Panc1 (cell line): Measurements from ENCODE around the gene AIFM1.

ENCODE experiments used
- POLR2AphosphoS5 ChIP-seq: IDR thresholded peaks from 2 replicates; pipeline ENCODE4 v1.6.1; 2012; ENCODE audit warnings: mild to moderate bottlenecking, low read depth, low read length, moderate library complexity
- SIN3A ChIP-seq: IDR thresholded peaks from 2 replicates; pipeline ENCODE4 v1.6.1; 2012; ENCODE audit warnings: low read depth, mild to moderate bottlenecking, low read length, moderate library complexity, borderline replicate concordance; ENCODE audit not compliant: insufficient read depth
- TCF7L2 ChIP-seq: IDR thresholded peaks from 2 replicates; pipeline ENCODE4 v1.6.1; 2011; ENCODE audit warnings: mild to moderate bottlenecking, low read depth, low read length, inconsistent platforms
- TF ChIP-seq, protein P1 (sequence below): fragments of 450-650 bp; IDR thresholded peaks from 2 replicates; pipeline ENCODE4 v1.5.1; 2017; ENCODE audit warnings: mild to moderate bottlenecking
- TF ChIP-seq, protein P2 (sequence below), 2 experiments: IDR thresholded peaks; 2 replicates each; pipeline ENCODE4 v1.6.1; 2011 to 2012; ENCODE audit warnings: low read depth in 2 of 2, control low read depth in 1 of 2, low read length in 1 of 2, mild to moderate bottlenecking in 1 of 2, moderate library complexity in 1 of 2; ENCODE audit not compliant: insufficient read depth in 1 of 2

DNA sequence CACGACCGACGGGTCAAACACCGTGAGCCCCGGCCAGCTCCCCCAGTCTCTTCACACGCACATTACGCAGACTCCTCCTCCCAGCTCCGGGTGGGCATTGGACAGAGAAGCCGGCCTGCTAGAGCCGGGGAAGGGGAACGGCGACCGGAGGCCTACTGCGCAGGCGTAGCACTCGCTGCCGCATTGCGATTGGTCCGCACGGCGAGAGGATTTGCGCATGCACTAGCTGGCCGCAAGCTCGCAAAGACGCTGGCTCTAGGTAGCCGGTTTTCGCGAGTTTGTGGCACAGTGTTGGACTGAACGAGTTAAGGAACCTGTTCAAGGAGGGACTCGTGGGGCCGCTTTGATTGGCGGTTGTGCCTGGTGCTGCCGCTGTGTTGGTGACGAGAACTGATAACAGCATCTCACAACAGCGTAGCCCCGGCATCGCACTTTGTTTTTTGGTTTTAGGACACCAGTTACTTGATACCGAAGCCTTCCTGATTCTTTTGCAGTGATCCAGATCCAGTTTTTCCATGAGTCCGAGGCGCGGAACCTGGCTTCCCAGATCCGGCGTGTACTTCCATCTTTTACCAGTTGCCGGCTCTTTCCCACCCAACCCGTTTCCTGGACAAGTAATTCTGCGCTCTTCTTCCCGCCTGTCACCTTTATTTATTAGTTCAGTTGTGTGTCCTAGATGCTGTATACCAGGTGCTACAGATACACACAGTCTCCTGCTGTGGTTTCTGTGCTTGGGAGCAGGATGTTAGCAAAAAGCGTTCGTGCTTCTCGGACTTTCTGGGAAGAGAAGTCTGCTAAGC is at the start of gene AIFM1:
- TF ChIP-seq, protein P1, sequence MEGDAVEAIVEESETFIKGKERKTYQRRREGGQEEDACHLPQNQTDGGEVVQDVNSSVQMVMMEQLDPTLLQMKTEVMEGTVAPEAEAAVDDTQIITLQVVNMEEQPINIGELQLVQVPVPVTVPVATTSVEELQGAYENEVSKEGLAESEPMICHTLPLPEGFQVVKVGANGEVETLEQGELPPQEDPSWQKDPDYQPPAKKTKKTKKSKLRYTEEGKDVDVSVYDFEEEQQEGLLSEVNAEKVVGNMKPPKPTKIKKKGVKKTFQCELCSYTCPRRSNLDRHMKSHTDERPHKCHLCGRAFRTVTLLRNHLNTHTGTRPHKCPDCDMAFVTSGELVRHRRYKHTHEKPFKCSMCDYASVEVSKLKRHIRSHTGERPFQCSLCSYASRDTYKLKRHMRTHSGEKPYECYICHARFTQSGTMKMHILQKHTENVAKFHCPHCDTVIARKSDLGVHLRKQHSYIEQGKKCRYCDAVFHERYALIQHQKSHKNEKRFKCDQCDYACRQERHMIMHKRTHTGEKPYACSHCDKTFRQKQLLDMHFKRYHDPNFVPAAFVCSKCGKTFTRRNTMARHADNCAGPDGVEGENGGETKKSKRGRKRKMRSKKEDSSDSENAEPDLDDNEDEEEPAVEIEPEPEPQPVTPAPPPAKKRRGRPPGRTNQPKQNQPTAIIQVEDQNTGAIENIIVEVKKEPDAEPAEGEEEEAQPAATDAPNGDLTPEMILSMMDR = no peak
- TF ChIP-seq, protein P2, sequence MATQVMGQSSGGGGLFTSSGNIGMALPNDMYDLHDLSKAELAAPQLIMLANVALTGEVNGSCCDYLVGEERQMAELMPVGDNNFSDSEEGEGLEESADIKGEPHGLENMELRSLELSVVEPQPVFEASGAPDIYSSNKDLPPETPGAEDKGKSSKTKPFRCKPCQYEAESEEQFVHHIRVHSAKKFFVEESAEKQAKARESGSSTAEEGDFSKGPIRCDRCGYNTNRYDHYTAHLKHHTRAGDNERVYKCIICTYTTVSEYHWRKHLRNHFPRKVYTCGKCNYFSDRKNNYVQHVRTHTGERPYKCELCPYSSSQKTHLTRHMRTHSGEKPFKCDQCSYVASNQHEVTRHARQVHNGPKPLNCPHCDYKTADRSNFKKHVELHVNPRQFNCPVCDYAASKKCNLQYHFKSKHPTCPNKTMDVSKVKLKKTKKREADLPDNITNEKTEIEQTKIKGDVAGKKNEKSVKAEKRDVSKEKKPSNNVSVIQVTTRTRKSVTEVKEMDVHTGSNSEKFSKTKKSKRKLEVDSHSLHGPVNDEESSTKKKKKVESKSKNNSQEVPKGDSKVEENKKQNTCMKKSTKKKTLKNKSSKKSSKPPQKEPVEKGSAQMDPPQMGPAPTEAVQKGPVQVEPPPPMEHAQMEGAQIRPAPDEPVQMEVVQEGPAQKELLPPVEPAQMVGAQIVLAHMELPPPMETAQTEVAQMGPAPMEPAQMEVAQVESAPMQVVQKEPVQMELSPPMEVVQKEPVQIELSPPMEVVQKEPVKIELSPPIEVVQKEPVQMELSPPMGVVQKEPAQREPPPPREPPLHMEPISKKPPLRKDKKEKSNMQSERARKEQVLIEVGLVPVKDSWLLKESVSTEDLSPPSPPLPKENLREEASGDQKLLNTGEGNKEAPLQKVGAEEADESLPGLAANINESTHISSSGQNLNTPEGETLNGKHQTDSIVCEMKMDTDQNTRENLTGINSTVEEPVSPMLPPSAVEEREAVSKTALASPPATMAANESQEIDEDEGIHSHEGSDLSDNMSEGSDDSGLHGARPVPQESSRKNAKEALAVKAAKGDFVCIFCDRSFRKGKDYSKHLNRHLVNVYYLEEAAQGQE (IDR thresholded peaks at IDR 0.05; ENCODE audit: insufficient read depth in 1 of 2, low read depth in 2 of 2, low read length in 1 of 2) = no peak
- peak; percentile 77 for TF ChIP-seq SIN3A
- TF ChIP-seq POLR2AphosphoS5 = peak; percentile 98
- TF ChIP-seq TCF7L2 = peak; percentile 80
